ENCODE measurements around the gene HINT2. TPM values are rescaled to one million over a fixed set of nuclear protein-coding genes. Genes with fewer than 3 reads are reported as not detected.

The HINT2 gene
- total RNA-seq, 5 donors from 2014 or later (not counting 1 experiment from before 2014, with no cell fraction given), result 15.4 to 30.3 (median 28.5) TPM

- CTCF ChIA-PET, result interaction anchor here (0.5 to 2.2 kb wide), 18 partner anchors 13 to 763 kb away, joined by 3 to 26 read pairs (median 4); partner anchors contain the start of genes FAM221B (in 1 of the 2), GBA2 (in 1 of the 2) and RGP1 (in 1 of the 2)
- Mint-ChIP-seq H3K4me3 (no peak overlapping the region), H3K4me1 (peaks cover 0 to 14% (median 13%) of the 10 kb centered on the region in 3 donors), H3K36me3 (peaks cover 22% of the 10 kb centered on the region), H3K9me3 (no peaks in the 10 kb centered on the region), H3K27ac (no peak overlapping the region), H3K27me3 (no peaks in the 10 kb centered on the region)
- Histone ChIP-seq H3K9me3 (no peaks in the 10 kb centered on the region), H3K4me1 (ENCODE audit: control insufficient read depth in 1 of 2, extremely low read depth in 1 of 2, insufficient read depth in 2 of 2, low read length in 2 of 2) (peaks cover 0 to 3% of the 10 kb centered on the region in 2 experiments), H3K27ac (ENCODE audit: low read length) (no peak overlapping the region), H3K4me3 (ENCODE audit: control insufficient read depth in 1 of 2, extremely low read depth in 1 of 2, low read length in 1 of 2) (no peak overlapping the region), H3K27me3 (replicated peaks in 1 of 2; ENCODE audit: control insufficient read depth in 2 of 2, extremely low read depth in 1 of 2, insufficient read depth in 2 of 2, low read length in 1 of 2) (no peaks in the 10 kb centered on the region), H3K36me3 (ENCODE audit: control insufficient read depth in 2 of 2, extremely low read depth in 1 of 2, insufficient read depth in 1 of 2, low read length in 1 of 2) (peaks cover 13 to 14% of the 10 kb centered on the region in 2 donors)
- ATAC-seq (replicated peaks in 1 of 4) (peak; percentile 81 to 92 (median 86)), DNase-seq (peak; percentile 14 to 82 (median 49))
- 83% methylated on average over 30 of the region's 37 CpGs for WGBS (ENCODE audit: insufficient coverage)
- POLR2A ChIA-PET, result no interaction called here
Observed at GRCh38 chr9:35790385-35791296, 24.2 kb downstream of the HINT2 start.

- Mint-ChIP-seq H3K27me3 (no peaks in the 10 kb centered on the region), H3K9me3 (no peaks in the 10 kb centered on the region), H3K27ac (no peak overlapping the region), H3K4me3 (no peak overlapping the region), H3K4me1 (peaks cover 0 to 14% (median 13%) of the 10 kb centered on the region in 3 donors), H3K36me3 (peaks cover 23% of the 10 kb centered on the region)
- Histone ChIP-seq H3K4me3 (ENCODE audit: control insufficient read depth in 1 of 2, extremely low read depth in 1 of 2, low read length in 1 of 2) (no peak overlapping the region), H3K4me1 (ENCODE audit: control insufficient read depth in 1 of 2, extremely low read depth in 1 of 2, insufficient read depth in 2 of 2, low read length in 2 of 2) (peaks cover 0 to 3% of the 10 kb centered on the region in 2 experiments), H3K36me3 (ENCODE audit: control insufficient read depth in 2 of 2, extremely low read depth in 1 of 2, insufficient read depth in 1 of 2, low read length in 1 of 2) (peaks cover 14 to 17% of the 10 kb centered on the region in 2 donors), H3K27me3 (replicated peaks in 1 of 2; ENCODE audit: control insufficient read depth in 2 of 2, extremely low read depth in 1 of 2, insufficient read depth in 2 of 2, low read length in 1 of 2) (no peaks in the 10 kb centered on the region), H3K27ac (ENCODE audit: low read length) (no peak overlapping the region), H3K9me3 (no peaks in the 10 kb centered on the region)
- ChIA-PET POLR2A (no interaction called here), CTCF (interaction anchor here (0.6 to 2.2 kb wide), 17 partner anchors 12 to 141 kb away, joined by 3 to 26 read pairs (median 4); partner anchors contain the start of genes FAM221B (in 1 of the 2), GBA2 (in 1 of the 2) and RGP1 (in 1 of the 2))
- no peak for DNase-seq
- ATAC-seq (replicated peaks in 1 of 4), result no peak
- 50% methylated on average over 3 of the region's 4 CpGs for WGBS (ENCODE audit: insufficient coverage)
Observed at GRCh38 chr9:35790025-35790384, 24.8 kb downstream of the HINT2 start.

- H3K27ac Mint-ChIP-seq, result no peak overlapping the region
- H3K9me3 ChIP-seq, result no peaks in the 10 kb centered on the region
- POLR2A ChIA-PET, result no interaction called here
Observed at GRCh38 chr9:35789541-35789940, 25.3 kb downstream of the HINT2 start.

GRCh38 chr9:35783418-35783817 lies 31.4 kb downstream of the HINT2 start:
- no peaks in the 10 kb centered on the region for H3K27me3 ChIP-seq (replicated peaks in 1 of 2; ENCODE audit: control insufficient read depth in 2 of 2, extremely low read depth in 1 of 2, insufficient read depth in 2 of 2, low read length in 1 of 2)
- no peaks in the 10 kb centered on the region for H3K27me3 Mint-ChIP-seq
- no peak overlapping the region for H3K27ac ChIP-seq (ENCODE audit: low read length)
- H3K4me3 ChIP-seq (ENCODE audit: control insufficient read depth in 1 of 2, extremely low read depth in 1 of 2, low read length in 1 of 2), result no peak overlapping the region
- H3K36me3 ChIP-seq (ENCODE audit: control insufficient read depth in 2 of 2, extremely low read depth in 1 of 2, insufficient read depth in 1 of 2, low read length in 1 of 2), result peaks cover 5 to 21% of the 10 kb centered on the region in 2 donors
- DNase-seq (no peak), ATAC-seq (replicated peaks in 1 of 4) (no peak)
- no peak overlapping the region for H3K27ac Mint-ChIP-seq
- H3K36me3 Mint-ChIP-seq, result peaks cover 38% of the 10 kb centered on the region
- ChIA-PET CTCF (interaction anchor here in 1 of 2 donors (0.6 kb wide), 1 partner anchor 26 kb away, joined by 3 read pairs; no protein-coding TSS in a partner anchor), POLR2A (interaction anchor here in 1 of 2 donors (0.6 kb wide), 1 partner anchor 599 kb away, joined by 3 read pairs; no protein-coding TSS in a partner anchor)
- H3K4me1 ChIP-seq (ENCODE audit: control insufficient read depth in 1 of 2, extremely low read depth in 1 of 2, insufficient read depth in 2 of 2, low read length in 2 of 2), result no peaks in the 10 kb centered on the region
- H3K9me3 ChIP-seq, result no peaks in the 10 kb centered on the region
- no peaks in the 10 kb centered on the region for H3K9me3 Mint-ChIP-seq
- H3K4me3 Mint-ChIP-seq, result no peak overlapping the region
- H3K4me1 Mint-ChIP-seq, result peaks cover 2 to 10% (median 2%) of the 10 kb centered on the region in 3 donors

More at GRCh38 chr9:35789541-35789940, 25.3 kb downstream of the HINT2 start:
- peaks cover 0 to 3% of the 10 kb centered on the region in 2 experiments for H3K4me1 ChIP-seq (ENCODE audit: control insufficient read depth in 1 of 2, extremely low read depth in 1 of 2, insufficient read depth in 2 of 2, low read length in 2 of 2)
- no peak overlapping the region for H3K27ac ChIP-seq (ENCODE audit: low read length)
- DNase-seq (no peak), ATAC-seq (replicated peaks in 1 of 4) (no peak)
- no peak overlapping the region for H3K4me3 ChIP-seq (ENCODE audit: control insufficient read depth in 1 of 2, extremely low read depth in 1 of 2, low read length in 1 of 2)
- H3K27me3 ChIP-seq (replicated peaks in 1 of 2; ENCODE audit: control insufficient read depth in 2 of 2, extremely low read depth in 1 of 2, insufficient read depth in 2 of 2, low read length in 1 of 2), result no peaks in the 10 kb centered on the region
- Mint-ChIP-seq H3K4me3 (no peak overlapping the region), H3K9me3 (no peaks in the 10 kb centered on the region), H3K4me1 (peaks cover 0 to 13% (median 12%) of the 10 kb centered on the region in 3 donors), H3K36me3 (peaks cover 23% of the 10 kb centered on the region), H3K27me3 (no peaks in the 10 kb centered on the region)
- CTCF ChIA-PET, result interaction anchor here (0.7 to 2.2 kb wide), 14 partner anchors 12 to 93 kb away, joined by 3 to 26 read pairs (median 4); partner anchors contain the start of genes FAM221B (in 1 of the 2), GBA2 (in 1 of the 2) and RGP1 (in 1 of the 2)
- H3K36me3 ChIP-seq (ENCODE audit: control insufficient read depth in 2 of 2, extremely low read depth in 1 of 2, insufficient read depth in 1 of 2, low read length in 1 of 2), result peaks cover 14 to 21% of the 10 kb centered on the region in 2 donors
- no CpG with 5 or more reads among the region's 2 CpGs for WGBS (ENCODE audit: insufficient coverage)

- WGBS (ENCODE audit: insufficient coverage), result no CpG with 5 or more reads among the region's 2 CpGs
- CTCF ChIA-PET, result no interaction called here
- Histone ChIP-seq H3K4me3 (ENCODE audit: control insufficient read depth in 1 of 2, extremely low read depth in 1 of 2, low read length in 1 of 2) (no peak overlapping the region), H3K36me3 (ENCODE audit: control insufficient read depth in 2 of 2, extremely low read depth in 1 of 2, insufficient read depth in 1 of 2, low read length in 1 of 2) (peaks cover 0 to 19% of the 10 kb centered on the region in 2 donors), H3K9me3 (no peaks in the 10 kb centered on the region), H3K27me3 (replicated peaks in 1 of 2; ENCODE audit: control insufficient read depth in 2 of 2, extremely low read depth in 1 of 2, insufficient read depth in 2 of 2, low read length in 1 of 2) (no peaks in the 10 kb centered on the region), H3K4me1 (ENCODE audit: control insufficient read depth in 1 of 2, extremely low read depth in 1 of 2, insufficient read depth in 2 of 2, low read length in 2 of 2) (no peaks in the 10 kb centered on the region), H3K27ac (ENCODE audit: low read length) (no peak overlapping the region)
- Mint-ChIP-seq H3K9me3 (no peaks in the 10 kb centered on the region), H3K4me3 (no peak overlapping the region), H3K36me3 (peaks cover 29% of the 10 kb centered on the region), H3K4me1 (peaks cover 2 to 10% (median 2%) of the 10 kb centered on the region in 3 donors), H3K27ac (no peak overlapping the region), H3K27me3 (no peaks in the 10 kb centered on the region)
- POLR2A ChIA-PET, result no interaction called here
- ATAC-seq (replicated peaks in 1 of 4) (no peak), DNase-seq (no peak)
Observed at GRCh38 chr9:35781066-35781465, 33.8 kb downstream of the HINT2 start.

- ChIA-PET CTCF (interaction anchor here (1.0 to 1.9 kb wide), 2 partner anchors 10 to 12 kb away, joined by 3 to 6 read pairs; no protein-coding TSS in a partner anchor), POLR2A (no interaction called here)
- Histone ChIP-seq H3K9me3 (no peaks in the 10 kb centered on the region), H3K4me1 (ENCODE audit: control insufficient read depth in 1 of 2, extremely low read depth in 1 of 2, insufficient read depth in 2 of 2, low read length in 2 of 2) (no peaks in the 10 kb centered on the region), H3K27ac (ENCODE audit: low read length) (no peak overlapping the region), H3K36me3 (ENCODE audit: control insufficient read depth in 2 of 2, extremely low read depth in 1 of 2, insufficient read depth in 1 of 2, low read length in 1 of 2) (peaks cover 0 to 8% of the 10 kb centered on the region in 2 donors), H3K27me3 (replicated peaks in 1 of 2; ENCODE audit: control insufficient read depth in 2 of 2, extremely low read depth in 1 of 2, insufficient read depth in 2 of 2, low read length in 1 of 2) (no peaks in the 10 kb centered on the region), H3K4me3 (ENCODE audit: control insufficient read depth in 1 of 2, extremely low read depth in 1 of 2, low read length in 1 of 2) (no peak overlapping the region)
- Mint-ChIP-seq H3K36me3 (peaks cover 16% of the 10 kb centered on the region), H3K27ac (no peak overlapping the region), H3K4me1 (peaks cover 2 to 10% (median 2%) of the 10 kb centered on the region in 3 donors), H3K27me3 (no peaks in the 10 kb centered on the region), H3K4me3 (no peak overlapping the region), H3K9me3 (no peaks in the 10 kb centered on the region)
- DNase-seq (no peak), ATAC-seq (replicated peaks in 1 of 4) (no peak)
- WGBS (ENCODE audit: insufficient coverage), result no CpG with 5 or more reads among the region's 3 CpGs
Observed at GRCh38 chr9:35778496-35778895, 36.3 kb downstream of the HINT2 start.

All from T-cell (primary cell).